Activated T-cell treated with anti-CD3 and anti-CD28 coated beads, Interleukin-2, amount 50 U/mL, for 24 hours (primary cell): ENCODE results near the gene HAUS5.
A peak's percentile ranks its signal among the peaks of the same experiment; 100 is the strongest.

Experiments used
- DNase-seq: peaks from one replicate; pipeline ENCODE4 v3.0.0-alpha.2; 2020
- H3K27ac Mint-ChIP-seq: 2 replicates; pipeline ENCODE4 v1.8.0; 2020; ENCODE audit warnings: mild to moderate bottlenecking, mixed read lengths
- H3K27me3 Mint-ChIP-seq: 2 replicates; pipeline ENCODE4 v1.8.0; 2020; ENCODE audit warnings: mixed read lengths
- H3K36me3 Mint-ChIP-seq: 2 replicates; pipeline ENCODE4 v1.8.0; 2020; ENCODE audit warnings: low read depth, mixed read lengths
- H3K4me1 Mint-ChIP-seq: 2 replicates; pipeline ENCODE4 v1.8.0; 2020; ENCODE audit warnings: low read depth, mixed read lengths
- H3K4me3 Mint-ChIP-seq: 2 replicates; pipeline ENCODE4 v1.8.0; 2020; ENCODE audit warnings: mild to moderate bottlenecking, moderate library complexity, mixed read lengths
- H3K9me3 Mint-ChIP-seq: 2 replicates; pipeline ENCODE4 v1.8.0; 2020; ENCODE audit warnings: mixed read lengths

HAUS5 gene

GRCh38 chr19:35620001-35620400 is 7.5 kb downstream of the HAUS5 start:
- H3K27ac Mint-ChIP-seq = no peak overlapping the region
- no peaks in the 10 kb centered on the region for H3K4me1 Mint-ChIP-seq
- no peak overlapping the region for H3K4me3 Mint-ChIP-seq
- no peak for DNase-seq
- peaks cover 79% of the 10 kb centered on the region for H3K36me3 Mint-ChIP-seq
- no peaks in the 10 kb centered on the region for H3K27me3 Mint-ChIP-seq
- H3K9me3 Mint-ChIP-seq = no peaks in the 10 kb centered on the region

- H3K27ac Mint-ChIP-seq = peak overlapping the region; percentile 23
- H3K4me1 Mint-ChIP-seq = no peaks in the 10 kb centered on the region
- no peak overlapping the region for H3K4me3 Mint-ChIP-seq
- H3K36me3 Mint-ChIP-seq = peaks cover 67% of the 10 kb centered on the region
- no peaks in the 10 kb centered on the region for H3K27me3 Mint-ChIP-seq
- DNase-seq = no peak
- no peaks in the 10 kb centered on the region for H3K9me3 Mint-ChIP-seq
These were observed 9.2 kb downstream of the HAUS5 start for GRCh38 chr19:35621708-35622107.

- H3K9me3 Mint-ChIP-seq = no peaks in the 10 kb centered on the region
- H3K4me1 Mint-ChIP-seq = no peaks in the 10 kb centered on the region
- no peaks in the 10 kb centered on the region for H3K27me3 Mint-ChIP-seq
- H3K4me3 Mint-ChIP-seq = no peak overlapping the region
- peaks cover 56% of the 10 kb centered on the region for H3K36me3 Mint-ChIP-seq
- H3K27ac Mint-ChIP-seq = peak overlapping the region; percentile 50
- no peak for DNase-seq
These were observed 10.2 kb downstream of the HAUS5 start for GRCh38 chr19:35622750-35623149.

- peaks cover 4% of the 10 kb centered on the region for H3K4me1 Mint-ChIP-seq
- H3K36me3 Mint-ChIP-seq = peaks cover 55% of the 10 kb centered on the region
- H3K27me3 Mint-ChIP-seq = no peaks in the 10 kb centered on the region
- no peak for DNase-seq
- H3K4me3 Mint-ChIP-seq = no peak overlapping the region
- no peak overlapping the region for H3K27ac Mint-ChIP-seq
- H3K9me3 Mint-ChIP-seq = no peaks in the 10 kb centered on the region
These were observed 10.9 kb downstream of the HAUS5 start for GRCh38 chr19:35623327-35624010.

- no peaks in the 10 kb centered on the region for H3K27me3 Mint-ChIP-seq
- peak overlapping the region; percentile 99 for H3K27ac Mint-ChIP-seq
These were observed 15.7 kb downstream of the HAUS5 start for GRCh38 chr19:35628264-35628564.

GRCh38 chr19:35628565-35629331 is 16.2 kb downstream of the HAUS5 start, which contains the start of gene RBM42:
TSS of gene RBM42 (plus strand) at chr19:35629036. CDS start at chr19:35629154, 118 bp downstream.
- peak; percentile 99 for DNase-seq
- peak within 1 kb of the TSS; percentile 94 for H3K4me3 Mint-ChIP-seq
- H3K4me1 Mint-ChIP-seq = peaks cover 15% of the 10 kb centered on the region
- H3K36me3 Mint-ChIP-seq = peaks cover 55% of the 10 kb centered on the region
- peak within 1 kb of the TSS; percentile 99 for H3K27ac Mint-ChIP-seq
- H3K27me3 Mint-ChIP-seq = no peaks in the 10 kb centered on the region
- H3K9me3 Mint-ChIP-seq = no peaks in the 10 kb centered on the region

More at GRCh38 chr19:35628264-35628564, 15.7 kb downstream of the HAUS5 start:
- Mint-ChIP-seq H3K9me3 (no peaks in the 10 kb centered on the region), H3K4me1 (peaks cover 15% of the 10 kb centered on the region), H3K36me3 (peaks cover 56% of the 10 kb centered on the region), H3K4me3 (peak overlapping the region; percentile 94)
- DNase-seq = no peak

- Mint-ChIP-seq H3K9me3 (no peaks in the 10 kb centered on the region), H3K4me1 (peaks cover 15% of the 10 kb centered on the region)
These were observed 16.7 kb downstream of the HAUS5 start for GRCh38 chr19:35629332-35629633.

GRCh38 chr19:35633727-35634440 is 21.3 kb downstream of the HAUS5 start:
- Mint-ChIP-seq H3K36me3 (peaks cover 93% of the 10 kb centered on the region), H3K9me3 (no peaks in the 10 kb centered on the region), H3K27ac (no peak overlapping the region), H3K4me1 (peaks cover 7% of the 10 kb centered on the region), H3K4me3 (no peak overlapping the region), H3K27me3 (no peaks in the 10 kb centered on the region)
- no peak for DNase-seq

More at GRCh38 chr19:35629332-35629633, 16.7 kb downstream of the HAUS5 start:
- Mint-ChIP-seq H3K27me3 (no peaks in the 10 kb centered on the region), H3K4me3 (peak overlapping the region; percentile 94), H3K36me3 (peaks cover 60% of the 10 kb centered on the region), H3K27ac (peak overlapping the region; percentile 99)
- DNase-seq = no peak

- H3K9me3 Mint-ChIP-seq = no peaks in the 10 kb centered on the region
- no peak overlapping the region for H3K27ac Mint-ChIP-seq
- no peak overlapping the region for H3K4me3 Mint-ChIP-seq
- no peaks in the 10 kb centered on the region for H3K27me3 Mint-ChIP-seq
- DNase-seq = no peak
- peaks cover 8% of the 10 kb centered on the region for H3K4me1 Mint-ChIP-seq
- peaks cover 69% of the 10 kb centered on the region for H3K36me3 Mint-ChIP-seq
These were observed 24.1 kb downstream of the HAUS5 start for GRCh38 chr19:35636651-35637050.

- no peak overlapping the region for H3K4me3 Mint-ChIP-seq
- H3K27me3 Mint-ChIP-seq = no peaks in the 10 kb centered on the region
- H3K27ac Mint-ChIP-seq = no peak overlapping the region
- H3K4me1 Mint-ChIP-seq = peaks cover 12% of the 10 kb centered on the region
- DNase-seq = no peak
- H3K36me3 Mint-ChIP-seq = peaks cover 64% of the 10 kb centered on the region
- no peaks in the 10 kb centered on the region for H3K9me3 Mint-ChIP-seq
These were observed 24.6 kb downstream of the HAUS5 start for GRCh38 chr19:35637165-35637564.

- Mint-ChIP-seq H3K4me3 (no peak overlapping the region), H3K36me3 (peaks cover 46% of the 10 kb centered on the region), H3K4me1 (peaks cover 25% of the 10 kb centered on the region), H3K27me3 (no peaks in the 10 kb centered on the region), H3K27ac (no peak overlapping the region), H3K9me3 (no peaks in the 10 kb centered on the region)
- DNase-seq = no peak
These were observed 26.7 kb downstream of the HAUS5 start for GRCh38 chr19:35639321-35639639.

GRCh38 chr19:35639863-35640262 is 27.3 kb downstream of the HAUS5 start:
- DNase-seq = no peak
- Mint-ChIP-seq H3K4me1 (peaks cover 31% of the 10 kb centered on the region), H3K27ac (no peak overlapping the region), H3K9me3 (no peaks in the 10 kb centered on the region), H3K36me3 (peaks cover 40% of the 10 kb centered on the region), H3K27me3 (no peaks in the 10 kb centered on the region), H3K4me3 (no peak overlapping the region)

- DNase-seq = peak; percentile 56
- peak within 1 kb of the TSS; percentile 76 for H3K27ac Mint-ChIP-seq
- peaks cover 23% of the 10 kb centered on the region for H3K36me3 Mint-ChIP-seq
- H3K9me3 Mint-ChIP-seq = no peaks in the 10 kb centered on the region
- H3K27me3 Mint-ChIP-seq = no peaks in the 10 kb centered on the region
- peak within 1 kb of the TSS; percentile 45 for H3K4me3 Mint-ChIP-seq
- H3K4me1 Mint-ChIP-seq = peaks cover 43% of the 10 kb centered on the region
These were observed 29.1 kb downstream of the HAUS5 start, which contains the start of gene ETV2 for GRCh38 chr19:35641515-35642151. TSS of gene ETV2 (plus strand) at chr19:35641745. CDS start at chr19:35642461, 716 bp downstream.

GRCh38 chr19:35642312-35642711 is 29.8 kb downstream of the HAUS5 start:
- no peaks in the 10 kb centered on the region for H3K27me3 Mint-ChIP-seq
- H3K4me1 Mint-ChIP-seq = peaks cover 44% of the 10 kb centered on the region
- DNase-seq = no peak
- peaks cover 16% of the 10 kb centered on the region for H3K36me3 Mint-ChIP-seq
- no peaks in the 10 kb centered on the region for H3K9me3 Mint-ChIP-seq
- peak overlapping the region; percentile 26 for H3K27ac Mint-ChIP-seq
- peak overlapping the region; percentile 45 for H3K4me3 Mint-ChIP-seq
